Calu3 (cell line): ENCODE measurements around the gene ANGPTL7. TPM values are rescaled to one million over a fixed set of nuclear protein-coding genes. Genes with fewer than 3 reads are reported as not detected.

Source experiments
- BruUV-seq: library from RNA; stranded (reverse); fragments of 400-500 nt; replicated peaks from 2 replicates; lab custom pipeline; 2021; lab: Mats Ljungman, UMichigan
- CTCF ChIA-PET: fragments of 300-600 bp; sonication (Branson Sonifier 250); formaldehyde crosslinking; loops from one replicate; lab custom pipeline; 2022; ENCODE audit warnings: antibody characterized with exemption; lab: Charles Lee
- DNase-seq: peaks from one replicate; pipeline ENCODE4 v3.0.0; 2022
- H3K27ac Mint-ChIP-seq: one replicate; pipeline ENCODE4 v1.8.0; 2022; ENCODE audit warnings: mixed read lengths; ENCODE audit not compliant: unreplicated experiment
- H3K27me3 Mint-ChIP-seq: one replicate; pipeline ENCODE4 v1.8.0; 2022; ENCODE audit warnings: mixed read lengths; ENCODE audit not compliant: unreplicated experiment
- H3K36me3 Mint-ChIP-seq: one replicate; pipeline ENCODE4 v1.8.0; 2022; ENCODE audit warnings: mild to moderate bottlenecking, moderate library complexity, mixed read lengths; ENCODE audit not compliant: insufficient read depth, unreplicated experiment
- H3K4me1 Mint-ChIP-seq: one replicate; pipeline ENCODE4 v1.8.0; 2022; ENCODE audit warnings: mild to moderate bottlenecking, low read depth, mixed read lengths; ENCODE audit not compliant: unreplicated experiment
- H3K4me3 Mint-ChIP-seq: one replicate; pipeline ENCODE4 v1.8.0; 2022; ENCODE audit warnings: mild to moderate bottlenecking, low read depth, moderate library complexity, mixed read lengths; ENCODE audit not compliant: unreplicated experiment
- H3K9me3 Mint-ChIP-seq: one replicate; pipeline ENCODE4 v1.8.0; 2022; ENCODE audit warnings: low read depth, mixed read lengths; ENCODE audit not compliant: unreplicated experiment
- CTCF ChIP-seq: fragments of 200-600 bp; IDR thresholded peaks from one replicate; pipeline ENCODE4 v1.8.0; 2022; ENCODE audit warnings: antibody characterized with exemption; ENCODE audit not compliant: unreplicated experiment
- intact Hi-C: fragments of 100-400 bp; cut with micrococcal nuclease; formaldehyde crosslinking; loops from one replicate; pipeline ENCODE4 v1.10.0; 2022; ENCODE audit not compliant: unreplicated experiment
- total RNA-seq: library from RNA; stranded (reverse); gene quantifications from 2 replicates; pipeline ENCODE4 v1.2.3, GENCODE V29; 2022

Gene ANGPTL7
- total RNA-seq, 1 experiment from 2014 or later = not detected

- Mint-ChIP-seq H3K27ac (no peak overlapping the region), H3K36me3 (no peaks in the 10 kb centered on the region), H3K4me1 (no peaks in the 10 kb centered on the region), H3K9me3 (no peaks in the 10 kb centered on the region), H3K4me3 (no peak overlapping the region), H3K27me3 (no peaks in the 10 kb centered on the region)
- intact Hi-C loops = no loop called here
- BruUV-seq = no TSS peak
- DNase-seq = no peak
- no peak for TF ChIP-seq CTCF
- CTCF ChIA-PET = no interaction called here
Observed at GRCh38 chr1:11180342-11180744, 8.8 kb upstream of the ANGPTL7 start.

- H3K27me3 Mint-ChIP-seq = no peaks in the 10 kb centered on the region
- CTCF ChIA-PET = no interaction called here
Observed at GRCh38 chr1:11182884-11183283, 6.3 kb upstream of the ANGPTL7 start.

GRCh38 chr1:11184973-11185372 lies 4.2 kb upstream of the ANGPTL7 start:
- H3K36me3 Mint-ChIP-seq = no peaks in the 10 kb centered on the region
- no peaks in the 10 kb centered on the region for H3K27me3 Mint-ChIP-seq
- intact Hi-C loops = no loop called here
- CTCF ChIA-PET = interaction anchor here (1.5 kb wide), 1 partner anchor 8 kb away, joined by 3 read pairs; no protein-coding TSS in a partner anchor
- no TSS peak for BruUV-seq
- H3K4me3 Mint-ChIP-seq = no peak overlapping the region
- H3K4me1 Mint-ChIP-seq = no peaks in the 10 kb centered on the region
- DNase-seq = no peak
- no peak overlapping the region for H3K27ac Mint-ChIP-seq
- H3K9me3 Mint-ChIP-seq = no peaks in the 10 kb centered on the region
- no peak for TF ChIP-seq CTCF

More at GRCh38 chr1:11182884-11183283, 6.3 kb upstream of the ANGPTL7 start:
- Mint-ChIP-seq H3K36me3 (no peaks in the 10 kb centered on the region), H3K27ac (no peak overlapping the region), H3K9me3 (no peaks in the 10 kb centered on the region), H3K4me3 (no peak overlapping the region), H3K4me1 (no peaks in the 10 kb centered on the region)
- no TSS peak for BruUV-seq
- no peak for TF ChIP-seq CTCF
- intact Hi-C loops = no loop called here
- DNase-seq = no peak

GRCh38 chr1:11187000-11187399 lies 2.2 kb upstream of the ANGPTL7 start:
- Mint-ChIP-seq H3K4me1 (no peaks in the 10 kb centered on the region), H3K4me3 (no peak overlapping the region), H3K9me3 (no peaks in the 10 kb centered on the region), H3K36me3 (no peaks in the 10 kb centered on the region), H3K27me3 (no peaks in the 10 kb centered on the region), H3K27ac (no peak overlapping the region)
- CTCF ChIA-PET = no interaction called here
- intact Hi-C loops = no loop called here
- TF ChIP-seq CTCF = no peak
- no peak for DNase-seq
- no TSS peak for BruUV-seq
